Loucy (cell line): ENCODE data around the gene ZKSCAN8.

Experiments used
- H2AFZ ChIP-seq: fragments of 200-600 bp; sonication (generic); 2 replicates; pipeline ENCODE4 v1.6.0; 2016; ENCODE audit warnings: antibody characterized with exemption, mild to moderate bottlenecking, low read length, moderate library complexity
- H3F3A ChIP-seq: fragments of 200-600 bp; 2 replicates; pipeline ENCODE4 v1.6.0; 2016; ENCODE audit warnings: antibody characterized with exemption, low read depth, mild to moderate bottlenecking
- H3K27me3 ChIP-seq: fragments of 200-600 bp; sonication (generic); 2 replicates; pipeline ENCODE4 v1.6.1; 2014; ENCODE audit warnings: low read length, mild to moderate bottlenecking; ENCODE audit not compliant: insufficient read depth, poor library complexity, severe bottlenecking
- H3K36me3 ChIP-seq: fragments of 200-600 bp; sonication (generic); 2 replicates; pipeline ENCODE4 v1.6.1; 2016; ENCODE audit warnings: low read length; ENCODE audit not compliant: insufficient read depth
- H3K4me1 ChIP-seq: fragments of 200-600 bp; sonication (generic); 2 replicates; pipeline ENCODE4 v1.5.1; 2014; ENCODE audit warnings: low read length, mild to moderate bottlenecking; ENCODE audit not compliant: insufficient read depth, poor library complexity, severe bottlenecking
- H3K4me2 ChIP-seq: fragments of 200-600 bp; sonication (generic); 2 replicates; pipeline ENCODE4 v1.6.0; 2014; ENCODE audit warnings: antibody characterized with exemption, low read length, low read depth, mild to moderate bottlenecking; ENCODE audit not compliant: poor library complexity, severe bottlenecking
- H3K4me3 ChIP-seq: fragments of 200-600 bp; sonication (generic); 2 replicates; pipeline ENCODE4 v1.5.1; 2014; ENCODE audit warnings: low read length, mild to moderate bottlenecking, mixed read lengths; ENCODE audit not compliant: poor library complexity, severe bottlenecking
- H3K79me2 ChIP-seq: fragments of 200-600 bp; sonication (generic); 2 replicates; pipeline ENCODE4 v1.6.1; 2014; ENCODE audit warnings: low read length; ENCODE audit not compliant: insufficient read depth
- H3K9ac ChIP-seq: fragments of 200-600 bp; sonication (generic); 2 replicates; pipeline ENCODE4 v1.6.0; 2014; ENCODE audit warnings: mild to moderate bottlenecking, low read depth, low read length, moderate library complexity; ENCODE audit not compliant: poor library complexity, severe bottlenecking
- H3K9me2 ChIP-seq: fragments of 200-600 bp; sonication (generic); replicated peaks from 2 replicates; pipeline ENCODE4 v1.6.1; 2016; ENCODE audit warnings: low read depth, low read length, mixed read lengths
- H3K9me3 ChIP-seq: fragments of 200-600 bp; sonication (generic); 2 replicates; pipeline ENCODE4 v1.6.1; 2014; ENCODE audit warnings: mild to moderate bottlenecking, antibody characterized with exemption, low read length, low read depth; ENCODE audit not compliant: insufficient read depth
- H4K20me1 ChIP-seq: fragments of 200-600 bp; sonication (generic); 2 replicates; pipeline ENCODE4 v1.6.0; 2014; ENCODE audit warnings: antibody characterized with exemption, low read length, mild to moderate bottlenecking; ENCODE audit not compliant: insufficient read depth, poor library complexity, severe bottlenecking
- EZH2phosphoT487 ChIP-seq: fragments of 200-600 bp; IDR thresholded peaks from 2 replicates; pipeline ENCODE4 v1.6.1; 2018; ENCODE audit warnings: antibody characterized with exemption, mild to moderate bottlenecking, moderate library complexity, borderline replicate concordance
- TF ChIP-seq, protein P1 (sequence below): fragments of 200-600 bp; sonication (generic); conservative IDR thresholded peaks from 2 replicates; pipeline ENCODE4 v1.5.1; 2014; ENCODE audit warnings: mild to moderate bottlenecking, antibody characterized with exemption, low read length

ZKSCAN8 gene

DNA sequence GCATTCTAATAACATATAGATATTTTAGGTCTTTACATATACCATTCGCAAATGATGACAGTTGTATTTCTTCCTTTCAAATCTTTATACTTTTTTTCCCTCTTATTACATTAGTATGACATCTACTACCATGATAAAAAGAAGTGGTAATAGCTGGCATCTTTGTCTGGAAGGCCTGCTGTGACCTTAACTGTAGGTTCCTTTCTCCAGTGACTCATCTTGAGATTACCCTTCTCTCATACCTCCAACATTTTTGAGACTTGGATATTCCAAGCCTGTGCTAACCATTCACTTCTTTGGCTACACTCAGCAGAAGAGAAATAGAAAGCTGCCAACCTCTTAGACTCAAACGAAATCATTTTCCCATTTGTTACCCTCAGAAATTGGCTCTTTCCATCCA is 30.3 kb downstream of the ZKSCAN8 start:
- H2AFZ ChIP-seq, result no peak overlapping the region
- no peaks in the 10 kb centered on the region for H3F3A ChIP-seq
- H3K4me3 ChIP-seq, result no peak overlapping the region
- H3K4me1 ChIP-seq, result no peaks in the 10 kb centered on the region
- TF ChIP-seq, protein P1, sequence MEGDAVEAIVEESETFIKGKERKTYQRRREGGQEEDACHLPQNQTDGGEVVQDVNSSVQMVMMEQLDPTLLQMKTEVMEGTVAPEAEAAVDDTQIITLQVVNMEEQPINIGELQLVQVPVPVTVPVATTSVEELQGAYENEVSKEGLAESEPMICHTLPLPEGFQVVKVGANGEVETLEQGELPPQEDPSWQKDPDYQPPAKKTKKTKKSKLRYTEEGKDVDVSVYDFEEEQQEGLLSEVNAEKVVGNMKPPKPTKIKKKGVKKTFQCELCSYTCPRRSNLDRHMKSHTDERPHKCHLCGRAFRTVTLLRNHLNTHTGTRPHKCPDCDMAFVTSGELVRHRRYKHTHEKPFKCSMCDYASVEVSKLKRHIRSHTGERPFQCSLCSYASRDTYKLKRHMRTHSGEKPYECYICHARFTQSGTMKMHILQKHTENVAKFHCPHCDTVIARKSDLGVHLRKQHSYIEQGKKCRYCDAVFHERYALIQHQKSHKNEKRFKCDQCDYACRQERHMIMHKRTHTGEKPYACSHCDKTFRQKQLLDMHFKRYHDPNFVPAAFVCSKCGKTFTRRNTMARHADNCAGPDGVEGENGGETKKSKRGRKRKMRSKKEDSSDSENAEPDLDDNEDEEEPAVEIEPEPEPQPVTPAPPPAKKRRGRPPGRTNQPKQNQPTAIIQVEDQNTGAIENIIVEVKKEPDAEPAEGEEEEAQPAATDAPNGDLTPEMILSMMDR, result no peak
- no peak for TF ChIP-seq EZH2phosphoT487
- no peaks in the 10 kb centered on the region for H3K9me3 ChIP-seq
- no peaks in the 10 kb centered on the region for H4K20me1 ChIP-seq
- H3K9me2 ChIP-seq, result no peaks in the 10 kb centered on the region
- H3K36me3 ChIP-seq, result no peaks in the 10 kb centered on the region
- H3K27me3 ChIP-seq, result no peaks in the 10 kb centered on the region
- H3K9ac ChIP-seq, result no peak overlapping the region
- no peaks in the 10 kb centered on the region for H3K79me2 ChIP-seq
- H3K4me2 ChIP-seq, result no peak overlapping the region

DNA sequence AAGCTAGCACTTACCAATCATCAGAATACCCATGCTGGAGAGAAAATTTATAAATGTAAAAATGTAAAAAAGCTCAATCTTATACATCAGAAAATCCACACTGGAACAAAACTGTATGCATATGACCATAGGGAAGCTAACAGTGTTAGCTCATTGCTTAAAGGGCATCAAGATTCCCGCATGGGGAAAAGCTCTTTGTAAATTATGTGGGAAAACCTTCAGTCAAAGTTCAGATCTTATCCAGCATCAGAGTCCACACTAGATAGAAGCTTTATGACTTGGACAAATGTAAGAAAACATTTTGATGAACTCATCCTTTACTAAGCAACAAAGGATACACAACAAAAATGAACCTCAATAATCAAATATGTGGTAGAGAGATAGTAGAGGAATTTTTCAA is 34.7 kb downstream of the ZKSCAN8 start:
- H3K9me2 ChIP-seq, result no peaks in the 10 kb centered on the region

DNA sequence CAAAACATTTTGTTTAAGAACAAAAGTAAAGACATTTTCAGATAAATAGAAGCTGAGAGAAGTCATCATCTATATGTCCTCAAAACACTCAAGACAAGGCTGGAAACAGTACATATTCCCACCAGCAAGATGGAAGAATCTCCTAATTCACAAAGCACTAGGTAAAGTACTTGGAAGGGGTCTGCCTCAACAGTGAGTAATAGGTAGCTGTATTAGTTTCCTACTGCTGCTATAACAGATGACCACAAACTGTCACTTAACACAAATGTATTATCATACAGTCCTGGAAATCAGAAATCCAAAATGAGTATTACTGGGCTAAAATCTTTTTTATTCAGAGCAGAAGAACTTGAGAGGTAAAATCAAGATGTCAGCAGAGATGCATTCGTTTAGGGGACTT is 40.6 kb downstream of the ZKSCAN8 start:
- H3K36me3 ChIP-seq, result no peaks in the 10 kb centered on the region
- H3K79me2 ChIP-seq, result no peaks in the 10 kb centered on the region
- H3K4me2 ChIP-seq, result no peak overlapping the region
- no peak overlapping the region for H2AFZ ChIP-seq
- H3K9me2 ChIP-seq, result no peaks in the 10 kb centered on the region
- peaks cover 4% of the 10 kb centered on the region for H3K4me1 ChIP-seq
- H3K4me3 ChIP-seq, result no peak overlapping the region
- no peaks in the 10 kb centered on the region for H3F3A ChIP-seq
- no peak for TF ChIP-seq EZH2phosphoT487
- TF ChIP-seq, protein P1, result no peak
- no peak overlapping the region for H3K9ac ChIP-seq
- no peaks in the 10 kb centered on the region for H3K27me3 ChIP-seq
- H4K20me1 ChIP-seq, result no peaks in the 10 kb centered on the region
- H3K9me3 ChIP-seq, result peaks cover 4% of the 10 kb centered on the region; the same call in 1 of the 2 replicates

More for the DNA sequence above, 34.7 kb downstream of the ZKSCAN8 start:
- no peaks in the 10 kb centered on the region for H3K27me3 ChIP-seq
- H3K36me3 ChIP-seq, result no peaks in the 10 kb centered on the region
- H3K4me3 ChIP-seq, result no peak overlapping the region
- H3K4me2 ChIP-seq, result no peak overlapping the region
- TF ChIP-seq, protein P1, result no peak
- no peak for TF ChIP-seq EZH2phosphoT487
- H3K4me1 ChIP-seq, result peaks cover 4% of the 10 kb centered on the region
- H4K20me1 ChIP-seq, result no peaks in the 10 kb centered on the region
- no peak overlapping the region for H2AFZ ChIP-seq
- no peaks in the 10 kb centered on the region for H3F3A ChIP-seq
- no peak overlapping the region for H3K9ac ChIP-seq
- no peaks in the 10 kb centered on the region for H3K79me2 ChIP-seq
- no peaks in the 10 kb centered on the region for H3K9me3 ChIP-seq
